WTC11 (cell line): ENCODE measurements around the gene EP300. TPM values are rescaled to one million over a fixed set of nuclear protein-coding genes. Genes with fewer than 3 reads are reported as not detected.
"Not testable (repeated sequence)": the region's sequence is repeated elsewhere in the genome, so short reads cannot be mapped to it uniquely, and the experiment has no call there.

Source experiments
- ATAC-seq: fragments of 200-7000 bp; cut with Tn5 transposase; 2 replicates; pipeline ENCODE4 v1.10.0; 2021; ENCODE audit warnings: mild to moderate bottlenecking, moderate library complexity
- CTCF ChIA-PET: fragments of 300-600 bp; sonication (Branson Sonifier 250); formaldehyde crosslinking; loops from one replicate; lab custom pipeline; 2021; ENCODE audit warnings: antibody characterized with exemption; lab: Charles Lee
- POLR2A ChIA-PET: fragments of 350-600 bp; sonication (Branson Sonifier 250); formaldehyde crosslinking; loops from one replicate; lab custom pipeline; 2021; ENCODE audit warnings: antibody characterized with exemption; lab: Charles Lee
- DNase-seq: peaks from one replicate; pipeline ENCODE4 v3.0.0; 2021; ENCODE audit warnings: low spot score
- H3K27ac Mint-ChIP-seq: 2 replicates; pipeline ENCODE4 v1.8.0; 2021; ENCODE audit warnings: mixed read lengths
- H3K27me3 Mint-ChIP-seq: 2 replicates; pipeline ENCODE4 v1.8.0; 2021; ENCODE audit warnings: low read depth, mild to moderate bottlenecking, moderate library complexity, mixed read lengths
- H3K36me3 Mint-ChIP-seq: 2 replicates; pipeline ENCODE4 v1.8.0; 2021; ENCODE audit warnings: mixed read lengths
- H3K4me1 Mint-ChIP-seq: 2 replicates; pipeline ENCODE4 v1.8.0; 2022; ENCODE audit warnings: mixed read lengths
- H3K4me3 Mint-ChIP-seq: 2 replicates; pipeline ENCODE4 v1.8.0; 2021; ENCODE audit warnings: mild to moderate bottlenecking, moderate library complexity, mixed read lengths
- H3K9me3 Mint-ChIP-seq: 2 replicates; pipeline ENCODE4 v1.8.0; 2021; ENCODE audit warnings: mixed read lengths
- CREM ChIP-seq: sonication (generic); formaldehyde crosslinking; IDR thresholded peaks from 2 replicates; pipeline ENCODE4 v1.8.1; 2022; ENCODE audit warnings: mild to moderate bottlenecking, missing genetic modification reagents, moderate library complexity
- ETV6 ChIP-seq: sonication (generic); formaldehyde crosslinking; IDR thresholded peaks from 2 replicates; pipeline ENCODE4 v1.8.1; 2022; ENCODE audit warnings: mild to moderate bottlenecking, missing genetic modification reagents
- FOXK1 ChIP-seq: sonication (generic); formaldehyde crosslinking; IDR thresholded peaks from 2 replicates; pipeline ENCODE4 v1.8.0; 2022; ENCODE audit warnings: mild to moderate bottlenecking, moderate library complexity, missing genetic modification reagents
- GRHL2 ChIP-seq: fragments of 250-450 bp; sonication (Bioruptor Pico); IDR thresholded peaks from 2 replicates; pipeline ENCODE4 v1.8.0; 2022; ENCODE audit warnings: mild to moderate bottlenecking, moderate library complexity; ENCODE audit not compliant: insufficient replicate concordance, severe bottlenecking
- JAZF1 ChIP-seq: fragments of 250-450 bp; sonication (Bioruptor Pico); IDR thresholded peaks from 2 replicates; pipeline ENCODE4 v1.9.0; 2021; ENCODE audit warnings: moderate library complexity, mild to moderate bottlenecking, inconsistent platforms
- NR2C2 ChIP-seq: sonication (generic); formaldehyde crosslinking; IDR thresholded peaks from 2 replicates; pipeline ENCODE4 v1.8.0; 2022; ENCODE audit warnings: mild to moderate bottlenecking, missing genetic modification reagents
- SMAD4 ChIP-seq: sonication (generic); formaldehyde crosslinking; IDR thresholded peaks from 2 replicates; pipeline ENCODE4 v1.8.0; 2022; ENCODE audit warnings: mild to moderate bottlenecking, missing genetic modification reagents
- total RNA-seq: library from RNA; stranded (reverse); gene quantifications from 3 replicates; pipeline ENCODE4 v1.2.3, GENCODE V29; 2021
- TF ChIP-seq, protein P1 (sequence below): sonication (generic); formaldehyde crosslinking; IDR thresholded peaks from 2 replicates; pipeline ENCODE4 v1.8.0; 2022; ENCODE audit warnings: mild to moderate bottlenecking, missing genetic modification reagents
- TF ChIP-seq, protein P2 (sequence below): fragments of 250-450 bp; sonication (Bioruptor Pico); IDR thresholded peaks from 2 replicates; pipeline ENCODE4 v1.8.0; 2021; ENCODE audit warnings: mild to moderate bottlenecking
- TF ChIP-seq, protein P3 (sequence below): sonication (generic); formaldehyde crosslinking; IDR thresholded peaks from 2 replicates; pipeline ENCODE4 v1.8.0; 2022; ENCODE audit warnings: mild to moderate bottlenecking, missing genetic modification reagents
- TF ChIP-seq, protein P4 (sequence below): sonication (generic); formaldehyde crosslinking; IDR thresholded peaks from 2 replicates; pipeline ENCODE4 v1.8.1; 2023; ENCODE audit warnings: mild to moderate bottlenecking, missing genetic modification reagents
- TF ChIP-seq, protein P5 (sequence below): fragments of 250-450 bp; sonication (Bioruptor Pico); conservative IDR thresholded peaks from 2 replicates; pipeline ENCODE4 v1.9.0; 2021; ENCODE audit warnings: mild to moderate bottlenecking
- TF ChIP-seq, protein P6 (sequence below): sonication (generic); formaldehyde crosslinking; conservative IDR thresholded peaks from 2 replicates; pipeline ENCODE4 v1.8.1; 2022; ENCODE audit warnings: mild to moderate bottlenecking, missing genetic modification reagents
- TF ChIP-seq, protein P7 (sequence below): fragments of 250-450 bp; sonication (Bioruptor Pico); IDR thresholded peaks from 2 replicates; pipeline ENCODE4 v1.9.0; 2021; ENCODE audit warnings: mild to moderate bottlenecking
- TF ChIP-seq, protein P8 (sequence below): sonication (generic); formaldehyde crosslinking; IDR thresholded peaks from 2 replicates; pipeline ENCODE4 v1.8.0; 2023; ENCODE audit warnings: missing genetic modification reagents

EP300 gene
- total RNA-seq, 1 experiment from 2014 or later: 97.1 TPM

DNA sequence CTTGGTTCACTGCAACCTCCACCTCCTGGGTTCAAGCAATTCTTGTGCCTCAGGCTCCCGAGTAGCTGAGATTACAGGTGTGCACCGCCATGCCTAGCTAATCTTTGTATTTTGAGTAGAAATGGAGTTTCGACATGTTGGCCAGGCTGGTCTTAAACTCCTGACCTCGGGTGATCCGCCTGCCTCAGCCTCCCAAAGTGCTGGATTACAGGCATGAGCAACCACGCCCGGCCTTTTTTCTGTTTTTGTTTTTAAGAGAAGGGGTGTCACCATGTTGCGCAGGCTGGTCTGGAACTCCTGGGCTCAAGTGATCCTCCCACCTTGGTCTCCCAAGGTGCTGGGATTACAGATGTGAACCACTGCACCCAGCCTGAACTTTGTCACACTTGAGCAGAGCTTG is 26.1 kb upstream of the EP300 start:
- H3K36me3 Mint-ChIP-seq, DNase-seq, H3K9me3 Mint-ChIP-seq, H3K27me3 Mint-ChIP-seq, H3K27ac Mint-ChIP-seq, ATAC-seq, H3K4me3 Mint-ChIP-seq, POLR2A ChIA-PET: not testable (repeated sequence)
- peaks cover 18% of the 10 kb centered on the region for H3K4me1 Mint-ChIP-seq
- CTCF ChIA-PET: interaction anchor here (1.9 kb wide), 1 partner anchor 144 kb away, joined by 7 read pairs; no protein-coding TSS in a partner anchor

DNA sequence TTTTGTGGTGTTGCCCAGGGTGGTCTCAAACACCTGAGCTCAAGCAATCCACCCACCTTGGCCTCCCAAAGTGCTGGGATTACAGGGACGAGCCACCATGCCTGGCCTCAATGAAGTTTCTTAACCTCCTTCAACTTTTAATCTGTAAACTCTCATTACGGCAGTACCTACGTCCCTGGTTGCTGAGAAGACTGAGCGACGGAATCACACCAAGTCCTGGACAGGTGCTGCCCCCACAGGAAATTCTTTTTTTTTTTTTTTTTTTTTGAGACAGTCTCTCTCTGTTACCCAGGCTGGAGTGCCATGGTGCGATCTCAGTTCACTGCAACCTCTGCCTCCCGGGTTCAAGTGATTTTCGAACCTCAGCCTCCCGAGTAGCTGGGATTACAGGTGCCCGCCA is 24.4 kb upstream of the EP300 start:
- CTCF ChIA-PET: interaction anchor here (1.6 to 1.9 kb wide), 2 partner anchors 10 to 145 kb away, joined by 3 to 7 read pairs; no protein-coding TSS in a partner anchor
- H3K9me3 Mint-ChIP-seq, H3K36me3 Mint-ChIP-seq, H3K4me3 Mint-ChIP-seq, H3K27me3 Mint-ChIP-seq, POLR2A ChIA-PET, ATAC-seq, H3K4me1 Mint-ChIP-seq, H3K27ac Mint-ChIP-seq, DNase-seq: not testable (repeated sequence)

DNA sequence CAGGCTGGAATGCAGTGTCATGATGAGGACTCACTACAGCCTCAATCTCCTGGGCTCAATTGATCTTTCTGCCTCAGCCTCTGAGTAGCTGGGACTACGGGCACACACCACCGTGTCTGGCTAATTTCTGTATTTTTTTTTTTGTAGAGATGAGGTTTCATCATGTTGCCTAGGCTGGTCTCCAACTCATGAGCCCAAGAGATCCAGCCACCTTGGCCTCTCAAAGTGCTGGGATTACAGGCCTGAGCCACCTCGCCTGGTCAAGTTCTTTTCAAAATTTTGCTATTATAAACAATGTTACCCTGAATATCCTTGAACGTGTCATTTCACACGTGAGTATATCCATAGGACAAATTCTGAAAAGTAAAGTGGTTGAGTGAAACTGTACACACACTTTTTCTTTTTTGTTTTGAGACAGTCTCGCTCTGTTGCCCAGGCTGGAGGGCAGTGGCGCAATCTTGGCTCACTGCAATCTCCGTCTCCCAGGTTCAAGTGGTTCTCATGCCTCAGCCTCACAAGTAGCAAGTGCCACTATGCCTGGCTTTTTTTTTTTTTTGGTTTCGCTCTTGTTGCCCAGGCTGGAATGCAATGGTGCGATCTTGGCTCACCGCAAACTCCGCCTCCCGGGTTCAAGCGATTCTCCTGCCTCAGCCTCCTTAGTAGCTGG is 21.6 kb upstream of the EP300 start:
- CTCF ChIA-PET: interaction anchor here (0.6 kb wide), 1 partner anchor 882 kb away, joined by 3 read pairs; no protein-coding TSS in a partner anchor
- no peaks in the 10 kb centered on the region for H3K36me3 Mint-ChIP-seq
- no peaks in the 10 kb centered on the region for H3K4me1 Mint-ChIP-seq
- no peaks in the 10 kb centered on the region; the same call in 1 of the 2 replicates for H3K27me3 Mint-ChIP-seq
- H3K9me3 Mint-ChIP-seq: no peaks in the 10 kb centered on the region
- POLR2A ChIA-PET: no interaction called here
- ATAC-seq (no peak), DNase-seq (no peak)
- no peak overlapping the region for H3K27ac Mint-ChIP-seq
- no peak overlapping the region for H3K4me3 Mint-ChIP-seq
- TF ChIP-seq ETV6 (CRISPR knock-in tag) (no peak), FOXK1 (CRISPR knock-in tag) (no peak), JAZF1 (CRISPR knock-in tag) (no peak), GRHL2 (CRISPR knock-in tag) (no peak), CREM (CRISPR knock-in tag) (no peak)
- TF ChIP-seq, protein P1, sequence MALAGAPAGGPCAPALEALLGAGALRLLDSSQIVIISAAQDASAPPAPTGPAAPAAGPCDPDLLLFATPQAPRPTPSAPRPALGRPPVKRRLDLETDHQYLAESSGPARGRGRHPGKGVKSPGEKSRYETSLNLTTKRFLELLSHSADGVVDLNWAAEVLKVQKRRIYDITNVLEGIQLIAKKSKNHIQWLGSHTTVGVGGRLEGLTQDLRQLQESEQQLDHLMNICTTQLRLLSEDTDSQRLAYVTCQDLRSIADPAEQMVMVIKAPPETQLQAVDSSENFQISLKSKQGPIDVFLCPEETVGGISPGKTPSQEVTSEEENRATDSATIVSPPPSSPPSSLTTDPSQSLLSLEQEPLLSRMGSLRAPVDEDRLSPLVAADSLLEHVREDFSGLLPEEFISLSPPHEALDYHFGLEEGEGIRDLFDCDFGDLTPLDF: no peak
- TF ChIP-seq, protein P2, sequence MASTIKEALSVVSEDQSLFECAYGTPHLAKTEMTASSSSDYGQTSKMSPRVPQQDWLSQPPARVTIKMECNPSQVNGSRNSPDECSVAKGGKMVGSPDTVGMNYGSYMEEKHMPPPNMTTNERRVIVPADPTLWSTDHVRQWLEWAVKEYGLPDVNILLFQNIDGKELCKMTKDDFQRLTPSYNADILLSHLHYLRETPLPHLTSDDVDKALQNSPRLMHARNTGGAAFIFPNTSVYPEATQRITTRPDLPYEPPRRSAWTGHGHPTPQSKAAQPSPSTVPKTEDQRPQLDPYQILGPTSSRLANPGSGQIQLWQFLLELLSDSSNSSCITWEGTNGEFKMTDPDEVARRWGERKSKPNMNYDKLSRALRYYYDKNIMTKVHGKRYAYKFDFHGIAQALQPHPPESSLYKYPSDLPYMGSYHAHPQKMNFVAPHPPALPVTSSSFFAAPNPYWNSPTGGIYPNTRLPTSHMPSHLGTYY: no peak
- TF ChIP-seq, protein P3, sequence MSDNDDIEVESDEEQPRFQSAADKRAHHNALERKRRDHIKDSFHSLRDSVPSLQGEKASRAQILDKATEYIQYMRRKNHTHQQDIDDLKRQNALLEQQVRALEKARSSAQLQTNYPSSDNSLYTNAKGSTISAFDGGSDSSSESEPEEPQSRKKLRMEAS (CRISPR knock-in tag): no peak

DNA sequence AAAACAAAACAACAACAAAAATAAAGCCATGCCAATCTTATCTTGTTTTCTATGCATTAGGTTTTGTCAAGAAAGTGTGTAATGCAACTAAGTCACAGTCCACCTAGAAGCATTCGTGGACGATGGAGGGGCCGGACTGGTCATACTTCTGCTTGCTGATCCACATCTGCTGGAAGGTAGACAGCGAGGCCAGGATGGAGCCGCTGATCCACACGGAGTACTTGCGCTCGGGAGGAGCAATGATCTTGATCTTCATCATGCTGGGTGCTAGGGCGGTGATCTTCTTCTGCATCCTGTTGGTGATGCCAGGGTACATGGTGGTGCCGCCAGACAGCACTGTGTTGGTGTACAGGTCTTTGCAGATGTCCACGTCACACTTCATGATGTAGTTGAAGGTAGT is 18.3 kb upstream of the EP300 start:
- ChIA-PET POLR2A (no interaction called here), CTCF (no interaction called here)
- DNase-seq (no peak), ATAC-seq (no peak)
- TF ChIP-seq NR2C2 (CRISPR knock-in tag) (no peak), SMAD4 (CRISPR knock-in tag) (no peak)
- TF ChIP-seq, protein P4, sequence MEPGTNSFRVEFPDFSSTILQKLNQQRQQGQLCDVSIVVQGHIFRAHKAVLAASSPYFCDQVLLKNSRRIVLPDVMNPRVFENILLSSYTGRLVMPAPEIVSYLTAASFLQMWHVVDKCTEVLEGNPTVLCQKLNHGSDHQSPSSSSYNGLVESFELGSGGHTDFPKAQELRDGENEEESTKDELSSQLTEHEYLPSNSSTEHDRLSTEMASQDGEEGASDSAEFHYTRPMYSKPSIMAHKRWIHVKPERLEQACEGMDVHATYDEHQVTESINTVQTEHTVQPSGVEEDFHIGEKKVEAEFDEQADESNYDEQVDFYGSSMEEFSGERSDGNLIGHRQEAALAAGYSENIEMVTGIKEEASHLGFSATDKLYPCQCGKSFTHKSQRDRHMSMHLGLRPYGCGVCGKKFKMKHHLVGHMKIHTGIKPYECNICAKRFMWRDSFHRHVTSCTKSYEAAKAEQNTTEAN: no peak
- TF ChIP-seq, protein P5, sequence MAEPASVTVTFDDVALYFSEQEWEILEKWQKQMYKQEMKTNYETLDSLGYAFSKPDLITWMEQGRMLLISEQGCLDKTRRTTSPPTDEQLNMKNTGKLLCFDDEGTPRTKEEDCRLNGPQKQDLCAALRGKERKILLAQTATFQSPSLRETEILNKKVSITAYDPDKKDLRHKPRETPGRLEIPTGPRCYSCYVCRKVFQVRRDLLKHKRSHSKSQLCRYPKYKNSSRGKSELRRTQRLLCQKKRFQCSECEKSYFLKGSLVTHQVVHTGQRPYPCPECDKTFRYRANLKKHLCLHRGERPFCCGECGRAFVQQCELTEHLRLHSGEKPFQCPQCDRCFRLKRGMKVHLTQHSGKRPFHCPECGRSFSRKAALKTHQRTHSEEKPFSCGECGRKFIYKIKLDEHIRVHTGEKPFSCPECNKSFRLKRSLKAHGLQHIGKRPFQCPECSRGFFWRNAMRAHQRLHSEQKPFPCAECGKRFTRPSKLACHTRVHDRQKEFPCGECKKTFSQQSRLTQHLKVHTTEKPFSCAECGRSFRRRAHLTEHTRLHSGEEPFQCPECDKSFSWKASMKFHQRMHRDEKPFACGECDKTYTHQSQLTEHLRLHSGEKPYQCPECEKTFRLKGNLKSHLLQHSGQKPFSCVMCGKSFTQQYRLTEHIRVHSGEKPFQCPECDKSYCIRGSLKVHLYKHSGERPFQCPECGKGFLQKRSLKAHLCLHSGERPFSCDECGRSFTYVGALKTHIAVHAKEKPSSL: no peak
- TF ChIP-seq, protein P6, sequence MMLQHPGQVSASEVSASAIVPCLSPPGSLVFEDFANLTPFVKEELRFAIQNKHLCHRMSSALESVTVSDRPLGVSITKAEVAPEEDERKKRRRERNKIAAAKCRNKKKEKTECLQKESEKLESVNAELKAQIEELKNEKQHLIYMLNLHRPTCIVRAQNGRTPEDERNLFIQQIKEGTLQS (CRISPR knock-in tag): no peak
- TF ChIP-seq, protein P7, sequence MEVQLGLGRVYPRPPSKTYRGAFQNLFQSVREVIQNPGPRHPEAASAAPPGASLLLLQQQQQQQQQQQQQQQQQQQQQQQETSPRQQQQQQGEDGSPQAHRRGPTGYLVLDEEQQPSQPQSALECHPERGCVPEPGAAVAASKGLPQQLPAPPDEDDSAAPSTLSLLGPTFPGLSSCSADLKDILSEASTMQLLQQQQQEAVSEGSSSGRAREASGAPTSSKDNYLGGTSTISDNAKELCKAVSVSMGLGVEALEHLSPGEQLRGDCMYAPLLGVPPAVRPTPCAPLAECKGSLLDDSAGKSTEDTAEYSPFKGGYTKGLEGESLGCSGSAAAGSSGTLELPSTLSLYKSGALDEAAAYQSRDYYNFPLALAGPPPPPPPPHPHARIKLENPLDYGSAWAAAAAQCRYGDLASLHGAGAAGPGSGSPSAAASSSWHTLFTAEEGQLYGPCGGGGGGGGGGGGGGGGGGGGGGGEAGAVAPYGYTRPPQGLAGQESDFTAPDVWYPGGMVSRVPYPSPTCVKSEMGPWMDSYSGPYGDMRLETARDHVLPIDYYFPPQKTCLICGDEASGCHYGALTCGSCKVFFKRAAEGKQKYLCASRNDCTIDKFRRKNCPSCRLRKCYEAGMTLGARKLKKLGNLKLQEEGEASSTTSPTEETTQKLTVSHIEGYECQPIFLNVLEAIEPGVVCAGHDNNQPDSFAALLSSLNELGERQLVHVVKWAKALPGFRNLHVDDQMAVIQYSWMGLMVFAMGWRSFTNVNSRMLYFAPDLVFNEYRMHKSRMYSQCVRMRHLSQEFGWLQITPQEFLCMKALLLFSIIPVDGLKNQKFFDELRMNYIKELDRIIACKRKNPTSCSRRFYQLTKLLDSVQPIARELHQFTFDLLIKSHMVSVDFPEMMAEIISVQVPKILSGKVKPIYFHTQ: no peak
- TF ChIP-seq, protein P8, sequence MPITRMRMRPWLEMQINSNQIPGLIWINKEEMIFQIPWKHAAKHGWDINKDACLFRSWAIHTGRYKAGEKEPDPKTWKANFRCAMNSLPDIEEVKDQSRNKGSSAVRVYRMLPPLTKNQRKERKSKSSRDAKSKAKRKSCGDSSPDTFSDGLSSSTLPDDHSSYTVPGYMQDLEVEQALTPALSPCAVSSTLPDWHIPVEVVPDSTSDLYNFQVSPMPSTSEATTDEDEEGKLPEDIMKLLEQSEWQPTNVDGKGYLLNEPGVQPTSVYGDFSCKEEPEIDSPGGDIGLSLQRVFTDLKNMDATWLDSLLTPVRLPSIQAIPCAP (CRISPR knock-in tag): no peak
- Mint-ChIP-seq H3K27ac (no peak overlapping the region), H3K9me3 (no peaks in the 10 kb centered on the region), H3K27me3 (no peaks in the 10 kb centered on the region; the same call in 1 of the 2 replicates), H3K4me3 (no peak overlapping the region), H3K36me3 (no peaks in the 10 kb centered on the region), H3K4me1 (no peaks in the 10 kb centered on the region)
